Liver (tissue), 9 donors: ENCODE measurements around the gene UBE2F. TPM values are rescaled to one million over a fixed set of nuclear protein-coding genes. Genes with fewer than 3 reads are reported as not detected.

ENCODE experiments used
- DNase-seq: peaks from one replicate; pipeline ENCODE4 v3.0.0-alpha.2; 2017; ENCODE audit warnings: low spot score
- H3K27ac ChIP-seq, 2 donors: one replicate each; pipeline ENCODE4 v1.7.0; 2013; ENCODE audit warnings: inconsistent platforms in 2 of 2, low read length in 2 of 2, control low read depth in 1 of 2, low read depth in 1 of 2, mild to moderate bottlenecking in 1 of 2
- H3K27me3 ChIP-seq, 4 donors: one replicate each; pipeline versions ENCODE4 v1.6.1 to v1.7.0; 2013; ENCODE audit warnings: low read length in 3 of 4, inconsistent platforms in 1 of 4, mild to moderate bottlenecking in 1 of 4, moderate library complexity in 1 of 4; ENCODE audit not compliant: control insufficient read depth in 4 of 4, insufficient read depth in 4 of 4
- H3K36me3 ChIP-seq, 4 donors: one replicate each; pipeline versions ENCODE4 v1.6.1 to v1.7.0; 2013; ENCODE audit warnings: low read length in 3 of 4, mild to moderate bottlenecking in 3 of 4, low read depth in 1 of 4, moderate library complexity in 1 of 4; ENCODE audit not compliant: control insufficient read depth in 4 of 4, insufficient read depth in 3 of 4
- H3K4me1 ChIP-seq, 4 donors: one replicate each; pipeline versions ENCODE4 v1.6.1 to v1.7.0; 2013; ENCODE audit warnings: low read length in 3 of 4, mild to moderate bottlenecking in 3 of 4, moderate library complexity in 1 of 4; ENCODE audit not compliant: control insufficient read depth in 4 of 4, insufficient read depth in 4 of 4
- H3K4me3 ChIP-seq, 3 donors: one replicate each; pipeline versions ENCODE4 v1.6.1 to v1.7.0; 2013; ENCODE audit warnings: low read length in 3 of 3, control low read depth in 1 of 3, low read depth in 1 of 3, mild to moderate bottlenecking in 1 of 3
- H3K9ac ChIP-seq, 2 donors: one replicate each; pipeline ENCODE4 v1.7.0; 2013; ENCODE audit warnings: low read length in 2 of 2, mild to moderate bottlenecking in 2 of 2, moderate library complexity in 2 of 2, control low read depth in 1 of 2, low read depth in 1 of 2
- H3K9me3 ChIP-seq, 4 donors: one replicate each; pipeline versions ENCODE4 v1.6.1 to v1.7.0; 2013; ENCODE audit warnings: low read length in 3 of 4; ENCODE audit not compliant: control insufficient read depth in 4 of 4
- ATF3 ChIP-seq: IDR thresholded peaks from 2 replicates; pipeline ENCODE4 v1.6.1; 2016; ENCODE audit warnings: antibody characterized with exemption
- CTCF ChIP-seq: fragments of 150-350 bp; IDR thresholded peaks from 2 replicates; pipeline ENCODE4 v1.5.1; 2017; ENCODE audit warnings: improper control_type of control experiment, low read depth, low read length; ENCODE audit not compliant: missing input control
- EGR1 ChIP-seq, 2 donors: IDR thresholded peaks; 2 replicates each; pipeline ENCODE4 v1.6.1; 2016 to 2018; ENCODE audit warnings: antibody characterized with exemption in 2 of 2, low read depth in 2 of 2
- FOXA1 ChIP-seq: IDR thresholded peaks from 2 replicates; pipeline ENCODE4 v1.6.1; 2016; ENCODE audit warnings: antibody characterized with exemption
- FOXA2 ChIP-seq: IDR thresholded peaks from 2 replicates; pipeline ENCODE4 v1.6.1; 2016; ENCODE audit warnings: antibody characterized with exemption
- GABPA ChIP-seq, 2 donors: IDR thresholded peaks in 1 of 2; conservative IDR thresholded peaks in 1 of 2; 2 replicates each; pipeline ENCODE4 v1.6.1; 2016; ENCODE audit warnings: antibody characterized with exemption in 2 of 2, mild to moderate bottlenecking in 1 of 2, moderate library complexity in 1 of 2
- HNF4A ChIP-seq, 2 donors: conservative IDR thresholded peaks; 2 replicates each; pipeline ENCODE4 v1.6.1; 2016; ENCODE audit warnings: antibody characterized with exemption in 2 of 2, mild to moderate bottlenecking in 2 of 2
- HNF4G ChIP-seq: IDR thresholded peaks from 2 replicates; pipeline ENCODE4 v1.6.1; 2016; ENCODE audit warnings: antibody characterized with exemption
- JUND ChIP-seq, 2 donors: IDR thresholded peaks; 2 replicates each; pipeline ENCODE4 v1.6.1; 2016; ENCODE audit warnings: antibody characterized with exemption in 2 of 2
- MAX ChIP-seq: IDR thresholded peaks from 2 replicates; pipeline ENCODE4 v1.6.1; 2016; ENCODE audit warnings: antibody characterized with exemption
- NR2F2 ChIP-seq: IDR thresholded peaks from 2 replicates; pipeline ENCODE4 v1.6.1; 2016; ENCODE audit warnings: antibody characterized with exemption
- RAD21 ChIP-seq, 2 donors: IDR thresholded peaks; 2 replicates each; pipeline ENCODE4 v1.6.1; 2016; ENCODE audit warnings: antibody characterized with exemption in 2 of 2, mild to moderate bottlenecking in 2 of 2
- RXRA ChIP-seq, 2 donors: IDR thresholded peaks; 2 replicates each; pipeline ENCODE4 v1.6.1; 2017 to 2018; ENCODE audit warnings: antibody characterized with exemption in 2 of 2, mild to moderate bottlenecking in 1 of 2
- SP1 ChIP-seq: IDR thresholded peaks from 2 replicates; pipeline ENCODE4 v1.6.1; 2018; ENCODE audit warnings: antibody characterized with exemption, mild to moderate bottlenecking
- TAF1 ChIP-seq: conservative IDR thresholded peaks from 2 replicates; pipeline ENCODE4 v1.6.1; 2016; ENCODE audit warnings: antibody characterized with exemption, mild to moderate bottlenecking
- YY1 ChIP-seq: IDR thresholded peaks from 2 replicates; pipeline ENCODE4 v1.6.1; 2016; ENCODE audit warnings: antibody characterized with exemption, mild to moderate bottlenecking
- ZBTB33 ChIP-seq: IDR thresholded peaks from 2 replicates; pipeline ENCODE4 v1.6.1; 2016; ENCODE audit warnings: antibody characterized with exemption
- WGBS: extraction: QIAGEN DNeasy Blood & Tissue Kit; methylation state at CpG from one replicate; pipeline ENCODE4 v1.1.7; 2013; 5-methylcytosine and 5-hydroxymethylcytosine counted together
- polyA plus RNA-seq, 2 donors: library from polyadenylated mRNA; stranded (reverse) in 1 of 2; unstranded in 1 of 2; fragments of 200-250 nt in 1 of 2; fragments of >200 nt in 1 of 2; fragmentation: Nextera tagmentation in 1 of 2; extraction: Ambion mirVana in 1 of 2; gene quantifications; one replicate each; pipeline versions ENCODE4 v1.2.1 to v1.2.3, GENCODE V29; 2013 to 2015
- total RNA-seq, 2 donors: library from RNA; depleted of rRNA; stranded (reverse); fragments of >200 nt; gene quantifications; one replicate each; pipeline ENCODE4 v1.2.3, GENCODE V29; 2014
- TF ChIP-seq, protein P1 (sequence below): IDR thresholded peaks from 2 replicates; pipeline ENCODE4 v1.6.1; 2016; ENCODE audit warnings: antibody characterized with exemption, mild to moderate bottlenecking
- donor health status: healthy.
- donor health status: healthy.
- donor health status: healthy.
- donor health status: healthy.
- donor health status: healthy.

UBE2F gene
- total and polyA plus RNA-seq, 4 donors = 30.5 to 55.3 (median 32.1) TPM

GRCh38 chr2:237942513-237942899 lies 24.3 kb upstream of the UBE2F start:
- H3K4me1 ChIP-seq = peaks cover 0 to 3% (median 0%) of the 10 kb centered on the region in 4 donors
- no peaks in the 10 kb centered on the region for H3K36me3 ChIP-seq
- H3K9ac ChIP-seq = no peak overlapping the region
- TF ChIP-seq NR2F2 (no peak), HNF4G (no peak), ZBTB33 (no peak), RAD21 (IDR thresholded peaks at IDR 0.05) (no peak), TAF1 (no peak), HNF4A (conservative IDR thresholded peaks at IDR 0.05) (no peak), FOXA2 (no peak), SP1 (no peak), FOXA1 (no peak), MAX (no peak), ATF3 (no peak), CTCF (no peak), EGR1 (IDR thresholded peaks at IDR 0.05; ENCODE audit: low read depth in 2 of 2) (no peak), YY1 (no peak), RXRA (IDR thresholded peaks at IDR 0.05) (no peak), GABPA (IDR thresholded peaks at IDR 0.05 in 1 of 2, conservative IDR thresholded peaks at IDR 0.05 in 1 of 2) (no peak), JUND (IDR thresholded peaks at IDR 0.05) (no peak)
- TF ChIP-seq, protein P1, sequence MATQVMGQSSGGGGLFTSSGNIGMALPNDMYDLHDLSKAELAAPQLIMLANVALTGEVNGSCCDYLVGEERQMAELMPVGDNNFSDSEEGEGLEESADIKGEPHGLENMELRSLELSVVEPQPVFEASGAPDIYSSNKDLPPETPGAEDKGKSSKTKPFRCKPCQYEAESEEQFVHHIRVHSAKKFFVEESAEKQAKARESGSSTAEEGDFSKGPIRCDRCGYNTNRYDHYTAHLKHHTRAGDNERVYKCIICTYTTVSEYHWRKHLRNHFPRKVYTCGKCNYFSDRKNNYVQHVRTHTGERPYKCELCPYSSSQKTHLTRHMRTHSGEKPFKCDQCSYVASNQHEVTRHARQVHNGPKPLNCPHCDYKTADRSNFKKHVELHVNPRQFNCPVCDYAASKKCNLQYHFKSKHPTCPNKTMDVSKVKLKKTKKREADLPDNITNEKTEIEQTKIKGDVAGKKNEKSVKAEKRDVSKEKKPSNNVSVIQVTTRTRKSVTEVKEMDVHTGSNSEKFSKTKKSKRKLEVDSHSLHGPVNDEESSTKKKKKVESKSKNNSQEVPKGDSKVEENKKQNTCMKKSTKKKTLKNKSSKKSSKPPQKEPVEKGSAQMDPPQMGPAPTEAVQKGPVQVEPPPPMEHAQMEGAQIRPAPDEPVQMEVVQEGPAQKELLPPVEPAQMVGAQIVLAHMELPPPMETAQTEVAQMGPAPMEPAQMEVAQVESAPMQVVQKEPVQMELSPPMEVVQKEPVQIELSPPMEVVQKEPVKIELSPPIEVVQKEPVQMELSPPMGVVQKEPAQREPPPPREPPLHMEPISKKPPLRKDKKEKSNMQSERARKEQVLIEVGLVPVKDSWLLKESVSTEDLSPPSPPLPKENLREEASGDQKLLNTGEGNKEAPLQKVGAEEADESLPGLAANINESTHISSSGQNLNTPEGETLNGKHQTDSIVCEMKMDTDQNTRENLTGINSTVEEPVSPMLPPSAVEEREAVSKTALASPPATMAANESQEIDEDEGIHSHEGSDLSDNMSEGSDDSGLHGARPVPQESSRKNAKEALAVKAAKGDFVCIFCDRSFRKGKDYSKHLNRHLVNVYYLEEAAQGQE = no peak
- H3K27me3 ChIP-seq = no peaks in the 10 kb centered on the region
- no peak overlapping the region for H3K4me3 ChIP-seq
- H3K27ac ChIP-seq = no peak overlapping the region
- peaks cover 0 to 23% (median 12%) of the 10 kb centered on the region in 4 donors for H3K9me3 ChIP-seq
- 65% methylated on average over 3 of the region's 3 CpGs for WGBS
- DNase-seq = no peak
